A549 (cell line): Measurements from ENCODE around the gene OR1L1.

Source experiments
- CBX8 ChIP-seq: fragments of 200-600 bp; sonication (generic); IDR thresholded peaks from 2 replicates; pipeline ENCODE4 v1.6.1; 2016
- EHMT2 ChIP-seq: fragments of 200-600 bp; sonication (generic); IDR thresholded peaks from 2 replicates; pipeline ENCODE4 v1.6.1; 2016; ENCODE audit warnings: antibody characterized with exemption, low read depth, mild to moderate bottlenecking, moderate library complexity
- EP300 ChIP-seq, 2 experiments: fragments of >200 bp; sonication (Bioruptor Twin); formaldehyde crosslinking; IDR thresholded peaks; 2 replicates in 1 of 2; 3 replicates in 1 of 2; pipeline ENCODE4 v1.6.1; 2016 to 2017
- GATA3 ChIP-seq: IDR thresholded peaks from 2 replicates; pipeline ENCODE4 v1.6.1; 2012; ENCODE audit warnings: borderline replicate concordance
- HOXA7 ChIP-seq: fragments of 250-450 bp; sonication (Bioruptor Pico); IDR thresholded peaks from 2 replicates; pipeline ENCODE4 v1.5.0; 2020; ENCODE audit warnings: mild to moderate bottlenecking, moderate library complexity
- TP53 ChIP-seq: fragments of 250-450 bp; sonication (Bioruptor Pico); IDR thresholded peaks from 2 replicates; pipeline ENCODE4 v1.5.0; 2021; ENCODE audit warnings: mild to moderate bottlenecking, moderate library complexity
- TF ChIP-seq, protein P1 (sequence below): fragments of >200 bp; sonication (Bioruptor Twin); formaldehyde crosslinking; IDR thresholded peaks from 3 replicates; pipeline ENCODE4 v1.5.1; 2016
- TF ChIP-seq, protein P2 (sequence below): fragments of 200-600 bp; sonication (generic); IDR thresholded peaks from 2 replicates; pipeline ENCODE4 v1.6.1; 2016; ENCODE audit warnings: antibody characterized with exemption, mild to moderate bottlenecking, moderate library complexity

DNA sequence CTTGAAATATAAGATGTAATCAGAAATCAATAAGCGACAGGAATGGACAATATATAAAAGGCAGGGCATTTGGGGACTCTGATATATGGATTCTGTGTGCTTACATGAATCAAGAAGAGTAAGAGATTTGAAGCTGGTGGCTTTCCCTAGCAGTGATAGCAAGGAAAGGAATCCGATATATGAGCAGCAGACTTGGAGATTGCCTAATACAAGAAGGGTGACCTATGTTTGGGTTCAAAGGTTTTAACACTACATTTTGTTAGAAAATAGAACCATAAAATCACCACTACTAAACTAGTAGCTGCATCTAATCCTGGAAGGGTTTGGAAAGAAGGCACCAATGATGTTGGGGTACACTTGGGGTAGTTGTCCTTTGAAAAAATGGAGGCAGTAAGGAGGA is 11.0 kb downstream of the OR1L1 start:
- TF ChIP-seq HOXA7 (CRISPR knock-in tag) (no peak), EHMT2 (no peak), GATA3 (no peak), TP53 (CRISPR knock-in tag) (no peak), CBX8 (no peak), EP300 (IDR thresholded peaks at IDR 0.05) (no peak)
- TF ChIP-seq, protein P1, sequence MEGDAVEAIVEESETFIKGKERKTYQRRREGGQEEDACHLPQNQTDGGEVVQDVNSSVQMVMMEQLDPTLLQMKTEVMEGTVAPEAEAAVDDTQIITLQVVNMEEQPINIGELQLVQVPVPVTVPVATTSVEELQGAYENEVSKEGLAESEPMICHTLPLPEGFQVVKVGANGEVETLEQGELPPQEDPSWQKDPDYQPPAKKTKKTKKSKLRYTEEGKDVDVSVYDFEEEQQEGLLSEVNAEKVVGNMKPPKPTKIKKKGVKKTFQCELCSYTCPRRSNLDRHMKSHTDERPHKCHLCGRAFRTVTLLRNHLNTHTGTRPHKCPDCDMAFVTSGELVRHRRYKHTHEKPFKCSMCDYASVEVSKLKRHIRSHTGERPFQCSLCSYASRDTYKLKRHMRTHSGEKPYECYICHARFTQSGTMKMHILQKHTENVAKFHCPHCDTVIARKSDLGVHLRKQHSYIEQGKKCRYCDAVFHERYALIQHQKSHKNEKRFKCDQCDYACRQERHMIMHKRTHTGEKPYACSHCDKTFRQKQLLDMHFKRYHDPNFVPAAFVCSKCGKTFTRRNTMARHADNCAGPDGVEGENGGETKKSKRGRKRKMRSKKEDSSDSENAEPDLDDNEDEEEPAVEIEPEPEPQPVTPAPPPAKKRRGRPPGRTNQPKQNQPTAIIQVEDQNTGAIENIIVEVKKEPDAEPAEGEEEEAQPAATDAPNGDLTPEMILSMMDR, result no peak
- TF ChIP-seq, protein P2, sequence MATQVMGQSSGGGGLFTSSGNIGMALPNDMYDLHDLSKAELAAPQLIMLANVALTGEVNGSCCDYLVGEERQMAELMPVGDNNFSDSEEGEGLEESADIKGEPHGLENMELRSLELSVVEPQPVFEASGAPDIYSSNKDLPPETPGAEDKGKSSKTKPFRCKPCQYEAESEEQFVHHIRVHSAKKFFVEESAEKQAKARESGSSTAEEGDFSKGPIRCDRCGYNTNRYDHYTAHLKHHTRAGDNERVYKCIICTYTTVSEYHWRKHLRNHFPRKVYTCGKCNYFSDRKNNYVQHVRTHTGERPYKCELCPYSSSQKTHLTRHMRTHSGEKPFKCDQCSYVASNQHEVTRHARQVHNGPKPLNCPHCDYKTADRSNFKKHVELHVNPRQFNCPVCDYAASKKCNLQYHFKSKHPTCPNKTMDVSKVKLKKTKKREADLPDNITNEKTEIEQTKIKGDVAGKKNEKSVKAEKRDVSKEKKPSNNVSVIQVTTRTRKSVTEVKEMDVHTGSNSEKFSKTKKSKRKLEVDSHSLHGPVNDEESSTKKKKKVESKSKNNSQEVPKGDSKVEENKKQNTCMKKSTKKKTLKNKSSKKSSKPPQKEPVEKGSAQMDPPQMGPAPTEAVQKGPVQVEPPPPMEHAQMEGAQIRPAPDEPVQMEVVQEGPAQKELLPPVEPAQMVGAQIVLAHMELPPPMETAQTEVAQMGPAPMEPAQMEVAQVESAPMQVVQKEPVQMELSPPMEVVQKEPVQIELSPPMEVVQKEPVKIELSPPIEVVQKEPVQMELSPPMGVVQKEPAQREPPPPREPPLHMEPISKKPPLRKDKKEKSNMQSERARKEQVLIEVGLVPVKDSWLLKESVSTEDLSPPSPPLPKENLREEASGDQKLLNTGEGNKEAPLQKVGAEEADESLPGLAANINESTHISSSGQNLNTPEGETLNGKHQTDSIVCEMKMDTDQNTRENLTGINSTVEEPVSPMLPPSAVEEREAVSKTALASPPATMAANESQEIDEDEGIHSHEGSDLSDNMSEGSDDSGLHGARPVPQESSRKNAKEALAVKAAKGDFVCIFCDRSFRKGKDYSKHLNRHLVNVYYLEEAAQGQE, result no peak
